MCF 10A (cell line): ENCODE results near the gene TRNP1. TPM values are rescaled to one million over a fixed set of nuclear protein-coding genes. Genes with fewer than 3 reads are reported as not detected.

Experiments used
- BruUV-seq: library from RNA; stranded (reverse); fragments of 400-500 nt; replicated peaks from 2 replicates; lab custom pipeline; 2021; lab: Mats Ljungman, UMichigan
- CTCF ChIA-PET: fragments of 300-600 bp; sonication (Branson Sonifier 250); formaldehyde crosslinking; extraction: SDS; loops from one replicate; lab custom pipeline; 2021; ENCODE audit warnings: antibody characterized with exemption, inconsistent platforms; lab: Yijun Ruan, JAX
- POLR2A ChIA-PET: fragments of 300-600, 350-650 bp; sonication (Branson Sonifier 250); formaldehyde crosslinking; extraction: SDS; loops from one replicate; lab custom pipeline; 2020; ENCODE audit warnings: antibody characterized with exemption, inconsistent platforms; lab: Yijun Ruan, JAX
- DNase-seq: peaks from one replicate; pipeline ENCODE4 v3.0.0-alpha.2; 2018; ENCODE audit not compliant: unreplicated experiment
- H3K27ac Mint-ChIP-seq: one replicate; pipeline ENCODE4 v1.8.0; 2022; ENCODE audit warnings: mild to moderate bottlenecking, low read depth, mixed read lengths; ENCODE audit not compliant: unreplicated experiment
- H3K27me3 Mint-ChIP-seq: one replicate; pipeline ENCODE4 v1.8.0; 2022; ENCODE audit warnings: mixed read lengths; ENCODE audit not compliant: insufficient read depth, unreplicated experiment
- H3K36me3 Mint-ChIP-seq: one replicate; pipeline ENCODE4 v1.8.0; 2022; ENCODE audit warnings: mild to moderate bottlenecking, moderate library complexity, mixed read lengths; ENCODE audit not compliant: insufficient read depth, unreplicated experiment
- H3K4me1 Mint-ChIP-seq: one replicate; pipeline ENCODE4 v1.8.0; 2022; ENCODE audit warnings: mixed read lengths; ENCODE audit not compliant: insufficient read depth, unreplicated experiment
- H3K4me3 Mint-ChIP-seq: one replicate; pipeline ENCODE4 v1.8.0; 2022; ENCODE audit warnings: mild to moderate bottlenecking, moderate library complexity, mixed read lengths; ENCODE audit not compliant: unreplicated experiment
- H3K9me3 Mint-ChIP-seq: one replicate; pipeline ENCODE4 v1.8.0; 2022; ENCODE audit warnings: mixed read lengths; ENCODE audit not compliant: unreplicated experiment
- intact Hi-C: fragments of 100-400 bp; cut with micrococcal nuclease; formaldehyde crosslinking; loops from 2 replicates; pipeline ENCODE4 v1.14.1; 2022
- total RNA-seq: library from RNA; stranded (reverse); gene quantifications from 2 replicates; pipeline ENCODE4 v1.2.3, GENCODE V29; 2022
- TF ChIP-seq, protein P1 (sequence below): fragments of 200-600 bp; IDR thresholded peaks from one replicate; pipeline ENCODE4 v1.8.0; 2022; ENCODE audit warnings: antibody characterized with exemption, mild to moderate bottlenecking; ENCODE audit not compliant: unreplicated experiment

Gene TRNP1
- total RNA-seq, 1 experiment from 2014 or later = 59.2 TPM

DNA sequence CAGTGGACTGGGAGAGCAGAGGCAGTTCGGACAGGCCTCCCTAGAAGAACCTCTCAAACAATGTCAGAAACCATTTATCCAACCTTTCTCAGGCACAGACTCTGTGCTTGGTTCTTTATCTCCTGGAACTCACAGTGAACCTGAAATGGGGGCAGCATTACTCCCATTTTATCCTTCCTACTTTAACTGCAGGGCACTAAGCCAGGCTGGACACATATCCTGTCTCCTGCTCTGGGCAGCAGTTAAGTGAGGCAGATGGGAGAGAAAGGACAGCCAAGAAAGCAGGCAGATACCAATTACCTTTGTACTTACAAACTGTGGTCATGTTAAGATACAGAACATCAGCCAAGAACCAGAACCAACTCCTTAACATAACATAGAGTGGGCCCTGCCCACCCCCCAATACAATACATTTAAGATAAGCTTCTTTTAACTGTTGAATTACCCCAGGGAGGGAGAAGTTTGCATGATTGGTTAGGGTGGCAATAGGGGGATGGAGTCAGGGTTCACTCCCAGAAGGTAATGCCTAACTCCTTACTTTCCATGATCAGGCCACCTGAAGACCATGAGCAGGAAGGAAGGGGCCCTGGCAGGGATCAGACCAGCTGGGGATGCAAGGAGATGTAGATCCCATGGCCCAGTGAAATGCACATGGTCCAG lies 44.1 kb upstream of the TRNP1 start:
- ChIA-PET CTCF (interaction anchor here (0.5 kb wide), 1 partner anchor 29 kb away, joined by 4 read pairs; no protein-coding TSS in a partner anchor), POLR2A (interaction anchor here (0.7 to 1.6 kb wide), 5 partner anchors 10 to 784 kb away, joined by 3 to 7 read pairs (median 3); partner anchors contain the start of gene KDF1)
- Mint-ChIP-seq H3K4me1 (peaks cover 5% of the 10 kb centered on the region), H3K36me3 (peaks cover 79% of the 10 kb centered on the region), H3K27me3 (no peaks in the 10 kb centered on the region), H3K27ac (peak overlapping the region; percentile 54), H3K9me3 (no peaks in the 10 kb centered on the region), H3K4me3 (no peak overlapping the region)
- no TSS peak for BruUV-seq
- intact Hi-C loops = no loop called here
- DNase-seq = no peak
- TF ChIP-seq, protein P1, sequence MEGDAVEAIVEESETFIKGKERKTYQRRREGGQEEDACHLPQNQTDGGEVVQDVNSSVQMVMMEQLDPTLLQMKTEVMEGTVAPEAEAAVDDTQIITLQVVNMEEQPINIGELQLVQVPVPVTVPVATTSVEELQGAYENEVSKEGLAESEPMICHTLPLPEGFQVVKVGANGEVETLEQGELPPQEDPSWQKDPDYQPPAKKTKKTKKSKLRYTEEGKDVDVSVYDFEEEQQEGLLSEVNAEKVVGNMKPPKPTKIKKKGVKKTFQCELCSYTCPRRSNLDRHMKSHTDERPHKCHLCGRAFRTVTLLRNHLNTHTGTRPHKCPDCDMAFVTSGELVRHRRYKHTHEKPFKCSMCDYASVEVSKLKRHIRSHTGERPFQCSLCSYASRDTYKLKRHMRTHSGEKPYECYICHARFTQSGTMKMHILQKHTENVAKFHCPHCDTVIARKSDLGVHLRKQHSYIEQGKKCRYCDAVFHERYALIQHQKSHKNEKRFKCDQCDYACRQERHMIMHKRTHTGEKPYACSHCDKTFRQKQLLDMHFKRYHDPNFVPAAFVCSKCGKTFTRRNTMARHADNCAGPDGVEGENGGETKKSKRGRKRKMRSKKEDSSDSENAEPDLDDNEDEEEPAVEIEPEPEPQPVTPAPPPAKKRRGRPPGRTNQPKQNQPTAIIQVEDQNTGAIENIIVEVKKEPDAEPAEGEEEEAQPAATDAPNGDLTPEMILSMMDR = no peak

DNA sequence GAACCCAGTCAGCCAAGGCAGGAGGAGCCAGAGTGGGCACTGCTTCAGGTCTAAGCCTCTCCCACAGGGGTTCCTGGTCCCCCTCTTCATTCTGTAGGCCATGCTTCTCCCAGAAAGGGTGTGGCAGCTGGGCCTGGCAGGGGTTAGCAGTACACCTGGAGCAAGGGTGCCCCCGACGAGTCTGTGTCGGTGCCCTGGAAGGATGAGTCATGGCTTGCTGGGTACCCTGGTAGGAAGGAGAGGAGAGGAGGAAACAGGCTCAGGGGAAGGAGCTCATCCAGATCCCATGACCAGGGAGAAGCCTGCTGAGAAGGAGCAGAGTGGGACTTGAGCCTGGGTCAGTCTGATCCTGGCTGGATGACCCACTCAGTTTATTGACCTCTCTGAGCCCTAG lies 43.6 kb upstream of the TRNP1 start:
- CTCF ChIA-PET = interaction anchor here (0.5 kb wide), 1 partner anchor 29 kb away, joined by 4 read pairs; no protein-coding TSS in a partner anchor
- peaks cover 73% of the 10 kb centered on the region for H3K36me3 Mint-ChIP-seq
- H3K9me3 Mint-ChIP-seq = no peaks in the 10 kb centered on the region
- peak; percentile 30 for DNase-seq
- H3K27me3 Mint-ChIP-seq = no peaks in the 10 kb centered on the region
- no TSS peak for BruUV-seq
- H3K27ac Mint-ChIP-seq = peak overlapping the region; percentile 54
- TF ChIP-seq, protein P1 = no peak
- peaks cover 5% of the 10 kb centered on the region for H3K4me1 Mint-ChIP-seq
- POLR2A ChIA-PET = interaction anchor here (0.7 to 1.6 kb wide), 4 partner anchors 10 to 770 kb away, joined by 3 to 7 read pairs (median 4); partner anchors contain the start of gene KDF1
- H3K4me3 Mint-ChIP-seq = no peak overlapping the region
- intact Hi-C loops = no loop called here

DNA sequence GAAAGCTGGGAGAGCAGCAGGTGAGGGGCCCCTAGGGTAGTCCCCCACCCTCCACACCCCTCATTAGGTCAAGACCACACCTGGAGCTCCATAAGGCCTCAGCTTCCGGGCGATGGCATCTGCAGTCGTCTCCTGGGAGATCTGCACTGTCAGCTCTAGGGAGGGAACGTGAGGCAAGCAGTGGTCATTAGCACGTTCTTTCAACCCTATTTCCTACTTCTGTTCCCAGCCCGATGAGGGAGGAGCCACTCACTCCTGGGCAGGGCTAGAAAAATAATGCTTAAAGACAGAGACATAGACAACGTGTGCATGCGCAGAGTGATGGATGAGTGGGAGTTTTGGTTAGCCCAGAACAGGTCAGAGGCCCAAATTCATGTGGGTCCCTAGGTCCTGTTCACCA lies 42.9 kb upstream of the TRNP1 start:
- no peak overlapping the region for H3K27ac Mint-ChIP-seq
- no TSS peak for BruUV-seq
- no peak for DNase-seq
- TF ChIP-seq, protein P1 = no peak
- ChIA-PET POLR2A (interaction anchor here (1.1 to 1.6 kb wide), 4 partner anchors 9 to 13 kb away, joined by 3 to 7 read pairs (median 4); partner anchors contain the start of gene KDF1), CTCF (interaction anchor here (0.6 kb wide), 1 partner anchor 139 kb away, joined by 5 read pairs; no protein-coding TSS in a partner anchor)
- intact Hi-C loops = no loop called here
- H3K4me1 Mint-ChIP-seq = peaks cover 5% of the 10 kb centered on the region
- no peaks in the 10 kb centered on the region for H3K27me3 Mint-ChIP-seq
- no peak overlapping the region for H3K4me3 Mint-ChIP-seq
- no peaks in the 10 kb centered on the region for H3K9me3 Mint-ChIP-seq
- peaks cover 67% of the 10 kb centered on the region for H3K36me3 Mint-ChIP-seq

DNA sequence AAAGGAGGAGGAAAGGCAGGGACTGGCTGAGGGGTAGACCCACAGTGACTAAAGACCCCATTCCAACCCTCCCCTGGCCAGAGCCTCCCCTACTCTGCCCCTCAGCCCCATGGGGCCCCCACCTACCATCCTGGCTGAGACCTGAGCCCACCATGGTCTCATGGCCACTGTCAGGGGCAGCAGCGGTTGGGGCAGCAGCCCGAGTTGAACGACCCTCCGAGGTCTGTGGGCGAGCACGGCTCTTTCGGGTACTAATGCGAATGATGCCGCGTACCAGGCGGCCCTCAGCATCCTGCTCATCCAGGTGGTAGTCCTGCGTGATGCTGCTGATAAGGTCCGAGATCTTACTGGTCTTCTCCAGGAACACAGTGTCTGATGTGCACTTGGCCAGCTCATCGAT lies 42.3 kb upstream of the TRNP1 start:
- H3K27ac Mint-ChIP-seq = no peak overlapping the region
- CTCF ChIA-PET = interaction anchor here (0.6 kb wide), 1 partner anchor 140 kb away, joined by 5 read pairs; no protein-coding TSS in a partner anchor
- TF ChIP-seq, protein P1 = no peak
- peaks cover 5% of the 10 kb centered on the region for H3K4me1 Mint-ChIP-seq
- DNase-seq = no peak
- H3K4me3 Mint-ChIP-seq = no peak overlapping the region
- H3K9me3 Mint-ChIP-seq = no peaks in the 10 kb centered on the region
- POLR2A ChIA-PET = interaction anchor here (0.7 to 1.1 kb wide), 2 partner anchors 9 to 307 kb away, joined by 3 to 4 read pairs; partner anchors contain the start of gene KDF1
- intact Hi-C loops = no loop called here
- BruUV-seq = no TSS peak
- peaks cover 61% of the 10 kb centered on the region for H3K36me3 Mint-ChIP-seq
- H3K27me3 Mint-ChIP-seq = no peaks in the 10 kb centered on the region
